Fibroblast of villous mesenchyme (primary cell): ENCODE results near the gene CD93. TPM values are rescaled to one million over a fixed set of nuclear protein-coding genes. Genes with fewer than 3 reads are reported as not detected.

ENCODE experiments used
- DNase-seq: peaks from one replicate; pipeline ENCODE4 v3.0.0-alpha.2; 2010; ENCODE audit warnings: low read depth
- H3K4me3 ChIP-seq: 2 replicates; pipeline ENCODE4 v1.5.1; 2011; ENCODE audit warnings: low read depth, mild to moderate bottlenecking, low read length
- total RNA-seq: library from RNA; depleted of rRNA; stranded (reverse); fragments of >200 nt; gene quantifications from 2 replicates; pipeline ENCODE4 v1.2.3, GENCODE V29; 2012
- TF ChIP-seq, protein P1 (sequence below): IDR thresholded peaks from 2 replicates; pipeline ENCODE4 v1.5.1; 2012; ENCODE audit warnings: low read depth, mild to moderate bottlenecking, low read length; ENCODE audit not compliant: insufficient read depth

The CD93 gene
- total RNA-seq, 1 donor: under 0.01 TPM

- peak; percentile 16 for DNase-seq
- TF ChIP-seq, protein P1, sequence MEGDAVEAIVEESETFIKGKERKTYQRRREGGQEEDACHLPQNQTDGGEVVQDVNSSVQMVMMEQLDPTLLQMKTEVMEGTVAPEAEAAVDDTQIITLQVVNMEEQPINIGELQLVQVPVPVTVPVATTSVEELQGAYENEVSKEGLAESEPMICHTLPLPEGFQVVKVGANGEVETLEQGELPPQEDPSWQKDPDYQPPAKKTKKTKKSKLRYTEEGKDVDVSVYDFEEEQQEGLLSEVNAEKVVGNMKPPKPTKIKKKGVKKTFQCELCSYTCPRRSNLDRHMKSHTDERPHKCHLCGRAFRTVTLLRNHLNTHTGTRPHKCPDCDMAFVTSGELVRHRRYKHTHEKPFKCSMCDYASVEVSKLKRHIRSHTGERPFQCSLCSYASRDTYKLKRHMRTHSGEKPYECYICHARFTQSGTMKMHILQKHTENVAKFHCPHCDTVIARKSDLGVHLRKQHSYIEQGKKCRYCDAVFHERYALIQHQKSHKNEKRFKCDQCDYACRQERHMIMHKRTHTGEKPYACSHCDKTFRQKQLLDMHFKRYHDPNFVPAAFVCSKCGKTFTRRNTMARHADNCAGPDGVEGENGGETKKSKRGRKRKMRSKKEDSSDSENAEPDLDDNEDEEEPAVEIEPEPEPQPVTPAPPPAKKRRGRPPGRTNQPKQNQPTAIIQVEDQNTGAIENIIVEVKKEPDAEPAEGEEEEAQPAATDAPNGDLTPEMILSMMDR: no peak
- H3K4me3 ChIP-seq: no peak overlapping the region
Measured at GRCh38 chr20:23078351-23079015, 7.6 kb downstream of the CD93 start.

- no peak for DNase-seq
- TF ChIP-seq, protein P1: no peak
- H3K4me3 ChIP-seq: no peak overlapping the region
Measured at GRCh38 chr20:23077277-23077676, 8.8 kb downstream of the CD93 start.

- no peak for DNase-seq
- TF ChIP-seq, protein P1: no peak
- no peak overlapping the region for H3K4me3 ChIP-seq
Measured at GRCh38 chr20:23074052-23074451, 12.1 kb downstream of the CD93 start.

DNA sequence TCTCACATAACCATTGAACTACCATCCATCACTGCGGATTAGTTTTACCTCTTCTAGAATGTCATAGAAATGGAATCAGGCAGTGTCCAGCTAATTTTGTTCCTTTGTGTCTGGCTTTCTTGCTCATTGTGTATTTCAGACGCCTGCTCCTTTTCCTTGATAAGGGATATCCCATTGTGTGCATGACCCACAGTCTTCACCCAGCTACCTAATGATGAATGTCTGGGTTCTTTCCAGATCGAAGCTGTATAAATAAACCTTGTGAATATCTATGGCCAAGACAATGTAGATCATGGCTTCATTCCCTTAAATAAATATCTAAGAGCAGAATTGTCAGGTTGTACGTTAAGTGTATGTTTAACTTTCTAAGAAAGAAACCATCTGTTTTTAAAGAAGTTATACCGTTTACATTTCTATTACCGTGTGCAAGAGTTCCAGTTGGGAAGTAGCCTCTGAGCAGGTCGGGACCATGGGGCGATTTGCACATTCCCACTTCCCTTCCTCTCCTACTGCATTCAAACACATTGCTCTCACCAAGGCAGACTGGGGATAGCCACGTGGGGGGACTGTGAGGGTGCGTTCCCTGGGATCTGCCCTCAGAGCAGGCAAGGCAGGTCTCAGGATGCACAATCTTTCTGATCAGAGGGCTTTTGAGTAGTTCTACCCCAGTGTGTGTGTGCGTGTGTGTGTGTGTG lies 13.1 kb downstream of the CD93 start:
- DNase-seq: no peak
- no peak overlapping the region for H3K4me3 ChIP-seq
- TF ChIP-seq, protein P1: no peak

GRCh38 chr20:23071996-23072395 lies 14.1 kb downstream of the CD93 start:
- H3K4me3 ChIP-seq: no peak overlapping the region
- TF ChIP-seq, protein P1: no peak
- DNase-seq: no peak

DNA sequence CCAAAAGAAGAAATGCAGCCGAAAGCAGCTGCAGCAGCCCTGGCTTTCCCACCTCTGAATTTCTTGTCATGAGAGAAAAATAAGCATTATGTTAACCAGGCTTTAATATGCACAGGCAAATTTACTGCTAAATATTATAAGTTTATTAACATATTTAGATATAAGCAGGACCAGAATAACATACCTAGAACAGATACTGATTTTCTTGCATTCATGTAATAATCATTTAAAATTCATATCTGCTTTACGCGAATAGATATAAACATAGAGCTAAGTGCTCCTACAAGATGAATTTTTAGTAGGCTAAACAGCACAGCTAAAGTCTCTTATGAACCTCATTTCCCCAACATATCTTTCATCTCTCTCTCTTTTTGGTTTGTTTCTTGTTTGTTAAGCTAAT lies 14.7 kb downstream of the CD93 start:
- TF ChIP-seq, protein P1: no peak
- DNase-seq: no peak
- no peak overlapping the region for H3K4me3 ChIP-seq

GRCh38 chr20:23069108-23069507 lies 17.0 kb downstream of the CD93 start:
- no peak for DNase-seq
- TF ChIP-seq, protein P1: no peak
- H3K4me3 ChIP-seq: no peak overlapping the region
